ENCODE results near the gene ZNF280A. TPM values are rescaled to one million over a fixed set of nuclear protein-coding genes. Genes with fewer than 3 reads are reported as not detected.

Gene ZNF280A
- polyA plus RNA-seq (ENCODE audit: insufficient read length in 3 of 3), result under 1 TPM in 1 of 3 donors, not detected in 2; 0.07 TPM

GRCh38 chr22:22520020-22520656, at the start of gene ZNF280A:
ZNF280A (minus strand) TSS chr22:22520270; CDS start chr22:22515630, 4,640 bp downstream.
- no peak for DNase-seq (ENCODE audit: low read depth in 3 of 3, low spot score in 2 of 3)

- DNase-seq (ENCODE audit: low read depth in 3 of 3, low spot score in 2 of 3), result no peak
These were observed 49.1 kb upstream of the ZNF280A start for GRCh38 chr22:22569218-22569617.

GRCh38 chr22:22565981-22566380, 45.9 kb upstream of the ZNF280A start:
- no peak for DNase-seq (ENCODE audit: low read depth in 3 of 3, low spot score in 2 of 3)

- peak in 2 of 3 donors; percentile 9 to 23 for DNase-seq (ENCODE audit: low read depth in 3 of 3, low spot score in 2 of 3)
These were observed 39.0 kb upstream of the ZNF280A start, which contains the start of gene PRAME for GRCh38 chr22:22558972-22559603. PRAME (minus strand) TSS chr22:22559265; CDS start chr22:22556832, 2,433 bp downstream.

GRCh38 chr22:22558071-22558971, 38.3 kb upstream of the ZNF280A start:
- no peak for DNase-seq (ENCODE audit: low read depth in 3 of 3, low spot score in 2 of 3)

GRCh38 chr22:22556995-22557925, 37.2 kb upstream of the ZNF280A start:
- DNase-seq (ENCODE audit: low read depth in 3 of 3, low spot score in 2 of 3), result no peak

GRCh38 chr22:22556578-22556977, 36.5 kb upstream of the ZNF280A start:
- DNase-seq (ENCODE audit: low read depth in 3 of 3, low spot score in 2 of 3), result no peak

GRCh38 chr22:22555596-22555995, 35.5 kb upstream of the ZNF280A start:
- no peak for DNase-seq (ENCODE audit: low read depth in 3 of 3, low spot score in 2 of 3)

GRCh38 chr22:22554587-22555284, 34.7 kb upstream of the ZNF280A start:
- DNase-seq (ENCODE audit: low read depth in 3 of 3, low spot score in 2 of 3), result no peak

GRCh38 chr22:22553735-22554586, 33.9 kb upstream of the ZNF280A start:
- no peak for DNase-seq (ENCODE audit: low read depth in 3 of 3, low spot score in 2 of 3)

GRCh38 chr22:22553141-22553540, 33.1 kb upstream of the ZNF280A start:
- no peak for DNase-seq (ENCODE audit: low read depth in 3 of 3, low spot score in 2 of 3)

- no peak for DNase-seq (ENCODE audit: low read depth in 3 of 3, low spot score in 2 of 3)
These were observed 32.6 kb upstream of the ZNF280A start for GRCh38 chr22:22552630-22553029.

GRCh38 chr22:22550789-22551434, 30.8 kb upstream of the ZNF280A start:
- DNase-seq (ENCODE audit: low read depth in 3 of 3, low spot score in 2 of 3), result no peak

- no peak for DNase-seq (ENCODE audit: low read depth in 3 of 3, low spot score in 2 of 3)
These were observed 28.8 kb upstream of the ZNF280A start for GRCh38 chr22:22548910-22549309.

GRCh38 chr22:22548317-22548716, 28.2 kb upstream of the ZNF280A start:
- no peak for DNase-seq (ENCODE audit: low read depth in 3 of 3, low spot score in 2 of 3)

GRCh38 chr22:22547692-22548300, 27.7 kb upstream of the ZNF280A start:
- DNase-seq (ENCODE audit: low read depth in 3 of 3, low spot score in 2 of 3), result no peak

- DNase-seq (ENCODE audit: low read depth in 3 of 3, low spot score in 2 of 3), result no peak
These were observed 27.2 kb upstream of the ZNF280A start for GRCh38 chr22:22547226-22547625.

GRCh38 chr22:22546490-22546889, 26.4 kb upstream of the ZNF280A start:
- no peak for DNase-seq (ENCODE audit: low read depth in 3 of 3, low spot score in 2 of 3)
